Measurements from ENCODE around the gene LRRC38. TPM values are rescaled to one million over a fixed set of nuclear protein-coding genes. Genes with fewer than 3 reads are reported as not detected.

LRRC38 gene
- total RNA-seq, 1 experiment from 2014 or later = not detected

DNA sequence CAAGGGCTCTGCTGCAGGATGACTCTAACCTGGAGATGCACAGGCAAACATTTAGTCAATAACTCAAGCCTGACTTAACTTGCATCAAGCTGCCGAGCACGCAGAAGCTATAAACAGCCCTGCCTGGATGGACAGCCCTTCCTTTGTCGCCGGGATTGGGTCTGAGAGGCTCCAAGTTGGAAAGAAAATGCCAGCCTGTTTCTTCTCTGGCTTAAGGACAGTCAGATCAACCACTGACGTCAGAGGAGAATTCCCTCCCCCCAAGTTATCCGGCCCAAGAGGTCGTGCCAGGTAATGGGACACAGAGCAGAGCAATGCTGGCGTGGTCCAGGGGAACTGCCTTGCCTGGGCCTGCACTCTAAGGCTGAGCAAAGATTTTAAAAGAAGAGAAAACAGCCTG, 27.1 kb upstream of the LRRC38 start:
- Histone ChIP-seq H4K20me1 (ENCODE audit: insufficient read depth) (no peaks in the 10 kb centered on the region), H2AFZ (no peak overlapping the region), H3K9me2 (ENCODE audit: insufficient read depth) (no peaks in the 10 kb centered on the region), H3K4me2 (no peak overlapping the region), H3K79me2 (ENCODE audit: low read depth) (no peaks in the 10 kb centered on the region), H3K9me3 (ENCODE audit: insufficient read depth, low read depth) (no peaks in the 10 kb centered on the region), H3K4me3 (no peak overlapping the region), H3K36me3 (ENCODE audit: low read depth) (no peaks in the 10 kb centered on the region), H3K27ac (no peak overlapping the region), H3F3A (ENCODE audit: insufficient read depth, low read depth) (no peaks in the 10 kb centered on the region), H3K4me1 (replicated peaks; ENCODE audit: insufficient read depth) (no peaks in the 10 kb centered on the region), H3K27me3 (ENCODE audit: insufficient read depth, low read depth) (peaks cover 45% of the 10 kb centered on the region)
- TF ChIP-seq, protein P1, sequence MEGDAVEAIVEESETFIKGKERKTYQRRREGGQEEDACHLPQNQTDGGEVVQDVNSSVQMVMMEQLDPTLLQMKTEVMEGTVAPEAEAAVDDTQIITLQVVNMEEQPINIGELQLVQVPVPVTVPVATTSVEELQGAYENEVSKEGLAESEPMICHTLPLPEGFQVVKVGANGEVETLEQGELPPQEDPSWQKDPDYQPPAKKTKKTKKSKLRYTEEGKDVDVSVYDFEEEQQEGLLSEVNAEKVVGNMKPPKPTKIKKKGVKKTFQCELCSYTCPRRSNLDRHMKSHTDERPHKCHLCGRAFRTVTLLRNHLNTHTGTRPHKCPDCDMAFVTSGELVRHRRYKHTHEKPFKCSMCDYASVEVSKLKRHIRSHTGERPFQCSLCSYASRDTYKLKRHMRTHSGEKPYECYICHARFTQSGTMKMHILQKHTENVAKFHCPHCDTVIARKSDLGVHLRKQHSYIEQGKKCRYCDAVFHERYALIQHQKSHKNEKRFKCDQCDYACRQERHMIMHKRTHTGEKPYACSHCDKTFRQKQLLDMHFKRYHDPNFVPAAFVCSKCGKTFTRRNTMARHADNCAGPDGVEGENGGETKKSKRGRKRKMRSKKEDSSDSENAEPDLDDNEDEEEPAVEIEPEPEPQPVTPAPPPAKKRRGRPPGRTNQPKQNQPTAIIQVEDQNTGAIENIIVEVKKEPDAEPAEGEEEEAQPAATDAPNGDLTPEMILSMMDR (conservative IDR thresholded peaks at IDR 0.05) = no peak
- no peak for TF ChIP-seq EZH2 (IDR thresholded peaks at IDR 0.05; ENCODE audit: low read depth)
- POLR2A ChIA-PET (ENCODE audit: unreplicated experiment) = no interaction called here
- BruUV-seq (replicated peaks) = no TSS peak
- intact Hi-C loops (cut with micrococcal nuclease; ENCODE audit: unreplicated experiment) = no loop called here
- no peak for DNase-seq
- CTCF ChIA-PET = no interaction called here

DNA sequence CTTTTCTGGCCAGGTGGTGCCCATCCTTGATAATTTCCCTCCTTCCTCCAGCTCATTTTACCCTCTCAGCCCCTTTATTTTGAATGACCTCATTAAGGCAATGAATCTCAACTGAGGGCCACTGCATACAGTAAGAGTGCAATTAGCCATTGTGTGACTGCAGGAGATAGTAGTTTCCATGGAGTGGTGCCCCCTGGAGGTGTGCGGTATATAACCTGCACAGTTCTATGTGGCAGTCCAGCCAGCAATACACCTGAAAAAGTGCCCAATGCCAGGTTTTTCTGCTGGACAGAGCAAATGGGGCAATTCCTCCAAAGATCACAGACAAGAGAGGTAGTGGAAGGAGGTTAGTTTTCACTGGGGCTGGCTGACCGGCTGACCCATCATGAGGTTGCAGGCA, 25.9 kb upstream of the LRRC38 start:
- no peak overlapping the region for H2AFZ ChIP-seq
- no peaks in the 10 kb centered on the region for H4K20me1 ChIP-seq (ENCODE audit: insufficient read depth)
- H3K4me3 ChIP-seq = no peak overlapping the region
- CTCF ChIA-PET = no interaction called here
- BruUV-seq (replicated peaks) = no TSS peak
- H3K4me1 ChIP-seq (replicated peaks; ENCODE audit: insufficient read depth) = no peaks in the 10 kb centered on the region
- POLR2A ChIA-PET (ENCODE audit: unreplicated experiment) = no interaction called here
- no peaks in the 10 kb centered on the region for H3K9me2 ChIP-seq (ENCODE audit: insufficient read depth)
- intact Hi-C loops (cut with micrococcal nuclease; ENCODE audit: unreplicated experiment) = no loop called here
- H3K79me2 ChIP-seq (ENCODE audit: low read depth) = no peaks in the 10 kb centered on the region
- no peaks in the 10 kb centered on the region for H3F3A ChIP-seq (ENCODE audit: insufficient read depth, low read depth)
- DNase-seq = no peak
- H3K9me3 ChIP-seq (ENCODE audit: insufficient read depth, low read depth) = no peaks in the 10 kb centered on the region
- peaks cover 48% of the 10 kb centered on the region for H3K27me3 ChIP-seq (ENCODE audit: insufficient read depth, low read depth)
- H3K27ac ChIP-seq = no peak overlapping the region
- TF ChIP-seq, protein P1 (conservative IDR thresholded peaks at IDR 0.05) = no peak
- H3K4me2 ChIP-seq = no peak overlapping the region
- H3K36me3 ChIP-seq (ENCODE audit: low read depth) = no peaks in the 10 kb centered on the region

GRCh38 chr1:13538832-13539231, 25.0 kb upstream of the LRRC38 start:
- DNase-seq = no peak
- no peaks in the 10 kb centered on the region for H3K36me3 ChIP-seq (ENCODE audit: low read depth)
- H4K20me1 ChIP-seq (ENCODE audit: insufficient read depth) = no peaks in the 10 kb centered on the region
- H3K4me3 ChIP-seq = no peak overlapping the region
- H2AFZ ChIP-seq = no peak overlapping the region
- H3K79me2 ChIP-seq (ENCODE audit: low read depth) = no peaks in the 10 kb centered on the region
- POLR2A ChIA-PET (ENCODE audit: unreplicated experiment) = no interaction called here
- BruUV-seq (replicated peaks) = no TSS peak
- TF ChIP-seq, protein P1 (conservative IDR thresholded peaks at IDR 0.05) = no peak
- TF ChIP-seq EZH2 (IDR thresholded peaks at IDR 0.05; ENCODE audit: low read depth) = no peak
- H3K27me3 ChIP-seq (ENCODE audit: insufficient read depth, low read depth) = peaks cover 48% of the 10 kb centered on the region
- H3K27ac ChIP-seq = no peak overlapping the region
- CTCF ChIA-PET = no interaction called here
- H3K4me2 ChIP-seq = no peak overlapping the region
- intact Hi-C loops (cut with micrococcal nuclease; ENCODE audit: unreplicated experiment) = no loop called here
- no peaks in the 10 kb centered on the region for H3F3A ChIP-seq (ENCODE audit: insufficient read depth, low read depth)
- H3K4me1 ChIP-seq (replicated peaks; ENCODE audit: insufficient read depth) = no peaks in the 10 kb centered on the region
- no peaks in the 10 kb centered on the region for H3K9me2 ChIP-seq (ENCODE audit: insufficient read depth)
- no peaks in the 10 kb centered on the region for H3K9me3 ChIP-seq (ENCODE audit: insufficient read depth, low read depth)

All from PC-9 (cell line).